Measurements from ENCODE around the gene ALG6.

ALG6 gene

DNA sequence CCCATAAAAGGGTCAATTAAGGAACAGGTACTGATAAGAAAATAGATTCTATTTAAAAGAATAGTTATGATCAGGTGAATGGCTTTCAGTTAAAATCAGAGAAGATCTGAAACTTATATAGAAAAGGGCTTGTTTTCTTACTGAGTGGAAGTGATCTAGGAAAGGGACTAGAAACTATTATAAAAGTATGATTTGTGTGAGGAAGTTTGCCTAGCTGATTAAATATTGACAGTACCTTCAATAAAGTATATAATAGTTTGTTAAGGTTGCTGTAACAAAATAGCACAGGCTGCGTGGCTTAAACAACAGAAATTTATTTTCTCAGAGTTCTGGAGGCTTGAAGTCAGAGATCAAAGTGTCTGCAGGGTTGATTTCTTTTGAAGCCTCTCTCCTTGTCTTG, 5.4 kb upstream of the ALG6 start:
- DNase-seq = no peak
- no peak overlapping the region for H3K27ac Mint-ChIP-seq
- H3K36me3 Mint-ChIP-seq (ENCODE audit: low read depth) = no peaks in the 10 kb centered on the region
- H3K27me3 Mint-ChIP-seq = peaks cover 7% of the 10 kb centered on the region
- no peak overlapping the region for H3K4me3 Mint-ChIP-seq
- no peaks in the 10 kb centered on the region for H3K9me3 Mint-ChIP-seq
- no peak for ATAC-seq
- H3K4me1 Mint-ChIP-seq = peaks cover 8% of the 10 kb centered on the region

DNA sequence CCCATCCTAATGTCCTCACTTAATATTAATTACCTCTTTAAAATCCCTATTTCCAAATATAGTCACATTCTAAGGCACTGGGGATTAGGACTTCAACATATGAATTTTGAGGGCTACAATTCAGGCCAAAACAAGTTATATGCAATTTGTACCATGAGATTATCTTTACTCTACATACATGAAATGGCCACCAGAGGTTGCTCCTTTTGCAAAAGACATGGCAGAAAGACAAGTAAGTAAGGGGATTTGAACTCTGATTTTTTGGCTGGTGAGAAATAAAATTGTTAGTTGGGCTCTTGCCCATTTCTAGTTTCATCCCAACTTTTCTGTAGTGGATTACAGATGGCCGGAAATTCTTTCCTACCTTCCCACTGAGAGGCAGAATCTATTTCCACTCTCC, 4.8 kb upstream of the ALG6 start:
- Mint-ChIP-seq H3K27ac (no peak overlapping the region), H3K4me3 (no peak overlapping the region), H3K36me3 (ENCODE audit: low read depth) (no peaks in the 10 kb centered on the region)

DNA sequence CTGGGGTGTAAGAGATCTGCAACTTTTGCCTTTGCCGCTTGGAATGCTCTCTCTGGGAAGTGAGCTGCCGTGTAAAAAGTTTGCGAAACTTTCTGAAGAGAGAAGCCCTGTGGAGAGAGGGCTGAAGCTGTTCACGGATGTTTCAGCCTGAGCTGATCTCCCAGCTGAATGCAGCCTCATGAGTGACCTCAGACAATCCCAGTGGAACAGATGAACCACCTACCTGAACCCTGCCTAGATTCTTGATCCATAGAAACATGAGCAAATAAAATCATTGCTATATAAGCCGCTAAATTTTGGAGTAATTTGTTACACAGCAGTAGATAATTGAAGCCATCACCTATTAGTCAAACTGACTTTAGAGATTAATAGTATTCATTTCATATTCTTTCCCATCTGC, 4.4 kb upstream of the ALG6 start:
- peaks cover 10% of the 10 kb centered on the region for H3K4me1 Mint-ChIP-seq
- peaks cover 7% of the 10 kb centered on the region for H3K27me3 Mint-ChIP-seq
- DNase-seq (no peak), ATAC-seq (no peak)
- H3K27ac Mint-ChIP-seq = no peak overlapping the region
- H3K4me3 Mint-ChIP-seq = no peak overlapping the region
- no peaks in the 10 kb centered on the region for H3K36me3 Mint-ChIP-seq (ENCODE audit: low read depth)
- H3K9me3 Mint-ChIP-seq = no peaks in the 10 kb centered on the region

More for the DNA sequence above, 4.8 kb upstream of the ALG6 start:
- H3K4me1 Mint-ChIP-seq = peaks cover 10% of the 10 kb centered on the region
- H3K9me3 Mint-ChIP-seq = no peaks in the 10 kb centered on the region
- DNase-seq = no peak
- peaks cover 7% of the 10 kb centered on the region for H3K27me3 Mint-ChIP-seq
- no peak for ATAC-seq

DNA sequence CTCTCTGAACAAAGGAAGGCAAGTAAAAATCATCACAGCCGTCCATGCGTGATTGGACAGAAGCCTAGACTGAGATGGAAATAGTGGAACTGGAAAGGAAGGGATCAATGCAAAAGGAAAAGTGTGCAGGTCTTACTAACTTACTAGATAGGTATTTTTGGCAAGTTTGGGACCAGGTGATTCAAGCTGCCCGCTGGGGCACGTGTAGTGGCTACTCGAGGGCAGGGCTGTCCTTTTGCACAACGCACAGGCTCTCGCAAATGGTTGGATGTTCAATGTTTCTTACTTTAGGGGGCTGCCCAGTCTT, 566 bp upstream of the ALG6 start:
- peak overlapping the region; percentile 73 for H3K27ac Mint-ChIP-seq
- H3K27me3 Mint-ChIP-seq = no peaks in the 10 kb centered on the region
- H3K4me3 Mint-ChIP-seq = peak overlapping the region; percentile 97
- H3K9me3 Mint-ChIP-seq = no peaks in the 10 kb centered on the region
- H3K36me3 Mint-ChIP-seq (ENCODE audit: low read depth) = peaks cover 14% of the 10 kb centered on the region
- H3K4me1 Mint-ChIP-seq = peaks cover 24% of the 10 kb centered on the region
- ATAC-seq (no peak), DNase-seq (no peak)

DNA sequence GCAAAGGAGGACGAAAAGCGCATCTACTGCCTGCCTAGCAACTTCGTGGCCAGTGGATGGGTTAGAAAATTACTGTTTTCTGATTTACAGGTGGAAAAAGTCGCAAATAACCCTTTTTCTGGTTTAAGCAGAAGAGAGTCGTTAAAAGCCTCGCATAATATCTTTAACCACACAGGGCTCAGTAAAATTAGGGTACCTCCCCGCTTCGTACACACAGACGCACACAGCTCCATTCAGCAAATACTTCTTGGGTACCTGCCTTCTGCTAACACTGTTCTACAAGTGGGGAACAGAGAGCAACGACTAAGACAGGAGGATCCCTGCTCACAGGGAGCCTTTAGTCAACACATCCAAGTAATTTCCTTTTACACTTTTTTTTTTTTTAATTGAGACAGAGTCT, 704 bp downstream of the ALG6 start:
- H3K27me3 Mint-ChIP-seq = no peaks in the 10 kb centered on the region
- DNase-seq (no peak), ATAC-seq (no peak)
- H3K4me3 Mint-ChIP-seq = peak overlapping the region; percentile 97
- H3K36me3 Mint-ChIP-seq (ENCODE audit: low read depth) = peaks cover 16% of the 10 kb centered on the region
- H3K9me3 Mint-ChIP-seq = no peaks in the 10 kb centered on the region
- H3K4me1 Mint-ChIP-seq = peaks cover 24% of the 10 kb centered on the region
- H3K27ac Mint-ChIP-seq = peak overlapping the region; percentile 91

DNA sequence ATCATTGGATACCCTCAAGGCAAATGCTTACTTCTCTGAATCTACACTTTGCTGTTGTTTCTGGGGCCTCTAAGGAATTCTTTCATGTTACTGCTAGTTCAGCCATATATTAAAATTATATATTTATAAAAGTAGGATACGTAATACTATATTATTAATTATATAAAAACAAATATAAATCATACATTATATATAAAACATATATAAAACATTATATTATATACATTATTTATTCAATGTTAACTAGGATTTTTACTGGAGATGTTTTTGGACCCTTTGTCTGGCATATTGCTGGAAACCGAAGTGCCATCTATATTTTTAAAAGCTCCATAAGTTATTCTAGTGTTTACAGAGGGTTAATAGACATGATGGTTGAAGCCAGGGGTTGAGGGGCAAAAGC, 12.2 kb downstream of the ALG6 start:
- no peak for DNase-seq
- peaks cover 22% of the 10 kb centered on the region for H3K4me1 Mint-ChIP-seq
- no peak overlapping the region for H3K27ac Mint-ChIP-seq
- H3K9me3 Mint-ChIP-seq = no peaks in the 10 kb centered on the region
- H3K4me3 Mint-ChIP-seq = no peak overlapping the region
- ATAC-seq = no peak
- peaks cover 38% of the 10 kb centered on the region for H3K36me3 Mint-ChIP-seq (ENCODE audit: low read depth)
- no peaks in the 10 kb centered on the region for H3K27me3 Mint-ChIP-seq

DNA sequence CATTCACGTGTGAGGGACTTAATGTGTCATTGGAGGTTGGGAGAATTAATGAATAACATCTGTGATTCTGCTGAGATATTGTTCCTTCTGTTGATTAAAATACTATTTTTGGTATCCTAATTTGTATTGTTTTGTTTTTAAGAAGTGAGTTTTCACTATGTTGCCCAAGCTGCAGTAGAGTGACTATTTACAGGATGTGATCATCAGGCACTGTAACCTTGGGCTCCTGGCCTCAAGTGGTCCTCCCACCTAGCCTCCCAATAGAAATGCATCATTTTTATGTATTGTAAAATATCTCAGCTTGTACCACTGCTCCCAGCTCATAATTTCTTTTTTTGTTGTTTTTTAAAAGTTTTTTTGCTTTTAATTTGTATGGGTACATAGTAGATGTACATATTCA, 14.3 kb downstream of the ALG6 start:
- Mint-ChIP-seq H3K27me3 (no peaks in the 10 kb centered on the region), H3K27ac (no peak overlapping the region), H3K36me3 (ENCODE audit: low read depth) (peaks cover 44% of the 10 kb centered on the region), H3K4me3 (no peak overlapping the region), H3K9me3 (peaks cover 5% of the 10 kb centered on the region), H3K4me1 (peaks cover 35% of the 10 kb centered on the region)
- ATAC-seq = no peak
- no peak for DNase-seq

DNA sequence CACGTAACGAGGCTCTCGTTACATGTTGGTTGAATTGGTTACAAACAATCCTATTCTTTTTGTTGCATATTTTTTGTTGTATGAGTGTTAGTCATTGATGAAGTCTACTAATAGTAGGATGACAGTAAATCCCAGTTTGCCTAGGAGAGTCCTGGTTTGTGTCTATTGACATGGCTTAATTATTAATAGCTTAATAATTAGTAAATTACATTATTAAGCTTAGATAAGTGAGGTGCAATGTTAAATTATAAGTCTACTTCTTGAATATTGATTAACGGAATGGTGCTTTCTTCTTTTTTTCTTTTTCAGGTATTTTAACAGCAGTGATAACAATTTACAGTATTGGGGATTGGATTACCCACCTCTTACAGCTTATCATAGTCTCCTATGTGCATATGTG, 34.5 kb downstream of the ALG6 start:
- peaks cover 3% of the 10 kb centered on the region for H3K4me1 Mint-ChIP-seq
- peaks cover 40% of the 10 kb centered on the region for H3K36me3 Mint-ChIP-seq (ENCODE audit: low read depth)
- no peak overlapping the region for H3K4me3 Mint-ChIP-seq
- H3K27me3 Mint-ChIP-seq = no peaks in the 10 kb centered on the region
- ATAC-seq (no peak), DNase-seq (no peak)
- H3K9me3 Mint-ChIP-seq = no peaks in the 10 kb centered on the region
- H3K27ac Mint-ChIP-seq = no peak overlapping the region

DNA sequence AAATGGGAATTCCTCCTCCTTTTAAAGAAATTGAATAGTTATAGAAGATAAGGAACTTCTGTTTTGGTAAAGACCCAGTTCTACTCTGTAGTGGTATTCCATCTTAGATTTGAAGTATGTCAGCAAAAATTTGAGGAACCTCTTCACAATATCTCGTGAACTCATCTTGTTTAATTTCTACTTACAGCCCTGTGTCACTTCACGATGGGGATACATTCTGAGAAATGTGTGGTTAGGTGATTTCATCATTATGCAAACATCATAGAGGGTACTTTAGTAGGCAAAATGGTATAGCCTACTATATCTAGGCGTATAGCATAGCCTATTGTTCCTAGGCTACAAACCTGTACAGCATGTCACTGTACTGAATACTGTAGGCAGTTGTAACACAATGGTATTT, 36.0 kb downstream of the ALG6 start:
- peak; percentile 40 for ATAC-seq
- no peak overlapping the region for H3K4me3 Mint-ChIP-seq
- no peak overlapping the region for H3K27ac Mint-ChIP-seq
- peaks cover 47% of the 10 kb centered on the region for H3K36me3 Mint-ChIP-seq (ENCODE audit: low read depth)
- DNase-seq = no peak
- no peaks in the 10 kb centered on the region for H3K27me3 Mint-ChIP-seq
- no peaks in the 10 kb centered on the region for H3K9me3 Mint-ChIP-seq
- peaks cover 3% of the 10 kb centered on the region for H3K4me1 Mint-ChIP-seq

DNA sequence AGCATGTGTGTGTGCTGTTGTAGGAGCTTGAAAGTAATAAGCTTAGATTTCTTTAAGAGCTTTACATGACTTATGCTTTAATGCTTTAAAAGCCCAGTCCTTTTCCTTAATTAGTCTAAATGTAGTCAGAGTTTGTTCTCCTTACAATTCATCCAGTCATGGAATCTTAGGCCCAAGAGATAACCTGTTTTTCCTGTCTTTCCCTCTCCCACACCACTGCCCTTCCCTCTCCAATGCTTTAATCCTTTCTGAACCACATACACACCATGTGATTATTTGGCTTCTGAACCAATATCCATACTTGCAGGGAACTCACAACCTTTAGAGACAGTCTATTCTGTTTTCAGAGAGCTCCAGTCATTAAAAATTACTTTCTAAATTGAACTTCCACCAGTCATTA, 37.6 kb downstream of the ALG6 start:
- H3K4me3 Mint-ChIP-seq = no peak overlapping the region
- H3K9me3 Mint-ChIP-seq = no peaks in the 10 kb centered on the region
- peaks cover 3% of the 10 kb centered on the region for H3K4me1 Mint-ChIP-seq
- H3K27me3 Mint-ChIP-seq = no peaks in the 10 kb centered on the region
- no peak overlapping the region for H3K27ac Mint-ChIP-seq
- H3K36me3 Mint-ChIP-seq (ENCODE audit: low read depth) = peaks cover 40% of the 10 kb centered on the region
- ATAC-seq = no peak
- no peak for DNase-seq

DNA sequence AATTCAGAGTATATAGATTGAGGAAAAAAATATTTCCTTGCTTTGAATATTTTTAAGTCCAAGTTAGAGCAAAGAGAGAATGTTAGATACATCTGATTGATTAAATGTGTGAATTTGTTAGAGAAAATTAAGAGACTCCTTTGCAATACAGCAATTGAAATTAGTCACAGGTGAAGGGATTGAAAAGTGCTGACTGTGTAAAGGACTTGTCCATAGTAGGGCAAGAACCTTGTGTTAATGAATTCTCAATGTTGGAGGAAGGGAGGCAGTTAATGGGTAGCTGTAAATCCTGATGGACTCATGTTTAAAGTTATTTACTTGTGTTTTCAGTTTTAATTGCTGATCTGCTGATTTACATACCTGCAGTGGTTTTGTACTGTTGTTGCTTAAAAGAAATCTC, 38.6 kb downstream of the ALG6 start:
- ATAC-seq = no peak
- H3K9me3 Mint-ChIP-seq = no peaks in the 10 kb centered on the region
- H3K4me1 Mint-ChIP-seq = peaks cover 3% of the 10 kb centered on the region
- DNase-seq = no peak
- no peaks in the 10 kb centered on the region for H3K27me3 Mint-ChIP-seq
- H3K36me3 Mint-ChIP-seq (ENCODE audit: low read depth) = peaks cover 34% of the 10 kb centered on the region
- no peak overlapping the region for H3K4me3 Mint-ChIP-seq
- H3K27ac Mint-ChIP-seq = no peak overlapping the region

DNA sequence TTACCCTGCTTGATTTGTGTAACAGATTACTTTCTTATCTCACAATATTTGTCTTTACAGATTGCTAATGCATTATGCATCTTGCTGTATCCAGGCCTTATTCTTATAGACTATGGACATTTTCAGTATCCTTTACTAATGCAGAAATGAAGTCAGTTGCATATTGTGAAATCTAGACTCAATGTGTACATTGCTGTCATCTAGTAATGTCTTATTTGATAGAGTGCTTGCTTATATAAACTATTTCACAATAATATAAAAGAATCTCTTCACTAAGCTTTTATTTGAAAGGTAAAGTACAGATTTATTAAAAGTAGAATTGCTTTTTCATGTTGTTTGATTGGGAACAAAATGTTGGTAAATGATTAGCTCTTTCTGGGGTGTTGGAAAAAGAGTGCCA, 39.6 kb downstream of the ALG6 start:
- Mint-ChIP-seq H3K27me3 (no peaks in the 10 kb centered on the region), H3K27ac (no peak overlapping the region), H3K36me3 (ENCODE audit: low read depth) (peaks cover 40% of the 10 kb centered on the region), H3K9me3 (no peaks in the 10 kb centered on the region), H3K4me3 (no peak overlapping the region), H3K4me1 (peaks cover 3% of the 10 kb centered on the region)
- no peak for DNase-seq
- ATAC-seq = no peak

DNA sequence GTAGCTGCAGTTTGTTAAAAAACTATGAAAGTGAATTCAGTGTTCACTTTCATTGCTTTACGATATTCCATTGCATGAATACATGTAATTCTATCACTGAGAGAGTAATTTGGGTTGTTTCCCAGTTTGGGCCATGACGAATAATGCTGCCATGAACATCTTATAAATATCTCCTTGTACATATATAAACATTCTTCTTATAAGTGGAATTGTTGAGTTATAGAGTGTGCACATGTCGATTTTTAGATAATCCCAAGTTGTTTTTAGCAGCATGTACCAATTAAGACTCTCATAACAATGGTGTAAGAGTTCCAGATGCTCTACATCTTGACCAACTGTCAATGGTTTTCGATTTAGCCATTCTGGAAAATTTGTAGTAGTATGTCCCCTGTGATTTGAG, 40.9 kb downstream of the ALG6 start:
- ATAC-seq (no peak), DNase-seq (no peak)
- no peaks in the 10 kb centered on the region for H3K9me3 Mint-ChIP-seq
- H3K4me1 Mint-ChIP-seq = peaks cover 2% of the 10 kb centered on the region
- H3K36me3 Mint-ChIP-seq (ENCODE audit: low read depth) = peaks cover 41% of the 10 kb centered on the region
- no peak overlapping the region for H3K4me3 Mint-ChIP-seq
- H3K27me3 Mint-ChIP-seq = no peaks in the 10 kb centered on the region
- H3K27ac Mint-ChIP-seq = no peak overlapping the region

DNA sequence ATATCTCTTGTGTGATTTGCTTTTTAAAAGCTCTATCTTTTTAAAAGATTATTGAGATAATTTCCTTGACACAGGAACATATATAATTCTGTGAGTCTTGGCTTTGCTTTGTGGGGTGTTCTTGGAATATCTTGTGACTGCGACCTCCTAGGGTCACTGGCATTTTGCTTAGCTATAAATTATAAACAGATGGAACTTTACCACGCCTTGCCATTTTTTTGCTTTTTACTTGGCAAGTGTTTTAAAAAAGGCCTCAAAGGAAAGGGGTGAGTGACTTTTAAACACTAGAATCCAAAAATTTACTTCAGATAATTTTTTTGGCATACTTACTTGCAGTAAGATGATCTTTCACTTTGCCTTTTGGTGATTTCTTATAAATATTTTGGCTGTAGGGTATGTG, 43.6 kb downstream of the ALG6 start:
- no peaks in the 10 kb centered on the region for H3K27me3 Mint-ChIP-seq
- H3K4me3 Mint-ChIP-seq = no peak overlapping the region
- ATAC-seq (no peak), DNase-seq (no peak)
- H3K9me3 Mint-ChIP-seq = no peaks in the 10 kb centered on the region
- H3K36me3 Mint-ChIP-seq (ENCODE audit: low read depth) = peaks cover 34% of the 10 kb centered on the region
- H3K27ac Mint-ChIP-seq = no peak overlapping the region
- H3K4me1 Mint-ChIP-seq = no peaks in the 10 kb centered on the region

DNA sequence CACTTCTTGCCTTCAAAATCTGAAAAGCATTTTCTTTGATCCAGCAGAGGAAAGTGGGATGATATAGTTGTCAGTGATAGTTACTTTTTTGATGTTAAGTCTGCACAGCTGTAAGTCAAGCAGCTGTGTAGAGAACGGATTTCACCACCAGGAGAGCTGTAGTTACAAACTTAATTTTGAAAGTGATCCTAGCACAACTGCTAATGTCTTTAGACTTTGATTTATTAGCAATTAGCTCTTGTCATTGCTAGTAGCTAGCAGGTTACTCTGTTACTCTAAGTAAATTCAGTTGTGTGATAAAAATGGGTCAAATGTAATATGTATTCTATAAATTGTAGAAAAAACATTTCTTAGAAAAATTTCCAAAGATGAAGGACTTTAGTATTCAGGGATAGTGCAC, 46.0 kb downstream of the ALG6 start:
- no peak for ATAC-seq
- H3K4me3 Mint-ChIP-seq = no peak overlapping the region
- no peak for DNase-seq
- no peaks in the 10 kb centered on the region for H3K4me1 Mint-ChIP-seq
- H3K9me3 Mint-ChIP-seq = no peaks in the 10 kb centered on the region
- H3K36me3 Mint-ChIP-seq (ENCODE audit: low read depth) = peaks cover 33% of the 10 kb centered on the region
- no peaks in the 10 kb centered on the region for H3K27me3 Mint-ChIP-seq
- H3K27ac Mint-ChIP-seq = no peak overlapping the region

DNA sequence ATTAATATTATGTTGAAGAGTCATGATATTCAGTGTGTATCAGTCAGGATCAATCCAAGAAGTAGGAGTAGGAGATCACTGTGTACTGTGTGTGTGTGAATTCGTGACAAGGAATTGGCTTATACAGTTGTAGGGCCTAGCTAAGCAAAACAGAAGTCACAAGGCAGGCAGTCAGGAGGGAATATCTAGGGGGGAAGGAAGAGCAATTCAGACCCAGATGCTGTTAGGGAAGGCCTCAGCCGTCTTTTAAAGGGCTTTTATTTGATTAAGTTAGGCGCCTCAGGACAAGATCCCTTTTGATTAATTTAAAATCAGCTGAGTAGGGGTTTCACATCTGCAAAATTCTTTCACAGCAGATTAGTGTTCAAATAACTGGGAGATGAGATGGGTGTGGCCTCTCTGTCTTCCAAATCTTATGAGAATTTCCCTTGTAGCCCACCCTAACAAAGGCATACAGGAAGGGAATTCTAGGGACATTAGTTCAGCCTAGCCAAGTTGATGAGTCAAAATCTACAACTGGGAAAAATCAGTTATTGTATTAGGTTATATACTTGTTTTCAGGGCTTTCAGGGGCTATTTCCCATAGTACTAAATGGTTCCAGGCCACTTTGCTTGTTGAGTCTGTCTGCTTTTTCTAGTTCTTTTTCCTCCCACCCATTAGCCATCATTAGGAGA, 47.4 kb downstream of the ALG6 start:
- Mint-ChIP-seq H3K27ac (no peak overlapping the region), H3K4me3 (no peak overlapping the region), H3K9me3 (no peaks in the 10 kb centered on the region), H3K4me1 (no peaks in the 10 kb centered on the region), H3K36me3 (ENCODE audit: low read depth) (peaks cover 38% of the 10 kb centered on the region), H3K27me3 (no peaks in the 10 kb centered on the region)
- ATAC-seq (no peak), DNase-seq (no peak)
